Measurements from ENCODE around the gene SMCO1. TPM values are rescaled to one million over a fixed set of nuclear protein-coding genes. Genes with fewer than 3 reads are reported as not detected.
A peak's percentile ranks its signal among the peaks of the same experiment; 100 is the strongest.

Gene SMCO1
- polyA plus RNA-seq, 1 of the 3 experiments (the other 2 are of a cell fraction) = not detected

GRCh38 chr3:196489747-196490146, 25.4 kb downstream of the SMCO1 start (continued):
- TF ChIP-seq RCOR1 (IDR thresholded peaks at IDR 0.05; ENCODE audit: low read length) (no peak), JUND (IDR thresholded peaks at IDR 0.05) (no peak), MEF2A (IDR thresholded peaks at IDR 0.05; ENCODE audit: borderline replicate concordance, low read depth) (no peak)

GRCh38 chr3:196486263-196486662, 28.9 kb downstream of the SMCO1 start:
- CTCF ChIA-PET = interaction anchor here (0.9 to 1.0 kb wide), 3 partner anchors 9 to 46 kb away, joined by 3 to 5 read pairs (median 3); no protein-coding TSS in a partner anchor
- POLR2A ChIA-PET = no interaction called here
- WGBS (ENCODE audit: low lambda C conversion rate) = 91% methylated on average over 8 of the region's 8 CpGs

GRCh38 chr3:196477678-196478077, 37.5 kb downstream of the SMCO1 start:
- H3K36me3 ChIP-seq (replicated peaks in 1 of 2; ENCODE audit: control insufficient read depth in 1 of 2, insufficient read depth in 2 of 2, low read length in 1 of 2) = peaks cover 38 to 77% of the 10 kb centered on the region in 2 experiments
- no peaks in the 10 kb centered on the region for H3K9me2 ChIP-seq
- no peak overlapping the region for H3K9ac ChIP-seq
- no peaks in the 10 kb centered on the region for H3K9me3 ChIP-seq
- CTCF ChIA-PET = interaction anchor here (0.7 to 1.8 kb wide), 2 partner anchors 9 to 112 kb away, joined by 3 to 5 read pairs; no protein-coding TSS in a partner anchor
- no peak for DNase-seq
- H3K4me1 ChIP-seq (ENCODE audit: control insufficient read depth in 1 of 2, insufficient read depth in 2 of 2, low read depth in 1 of 2, low read length in 1 of 2) = no peaks in the 10 kb centered on the region
- H4K20me1 ChIP-seq (ENCODE audit: insufficient read depth) = no peaks in the 10 kb centered on the region
- no peak overlapping the region for H3K4me3 ChIP-seq (ENCODE audit: low read depth in 2 of 2, low read length in 1 of 2)
- POLR2A ChIA-PET = no interaction called here
- WGBS (ENCODE audit: low lambda C conversion rate) = 94% methylated on average over 4 of the region's 4 CpGs
- H3F3A ChIP-seq (replicated peaks; ENCODE audit: insufficient read depth) = peaks cover 3% of the 10 kb centered on the region
- H3K27ac ChIP-seq (ENCODE audit: low read depth in 2 of 2, low read length in 1 of 2) = no peak overlapping the region
- TF ChIP-seq, protein P1, sequence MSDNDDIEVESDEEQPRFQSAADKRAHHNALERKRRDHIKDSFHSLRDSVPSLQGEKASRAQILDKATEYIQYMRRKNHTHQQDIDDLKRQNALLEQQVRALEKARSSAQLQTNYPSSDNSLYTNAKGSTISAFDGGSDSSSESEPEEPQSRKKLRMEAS (IDR thresholded peaks at IDR 0.05; ENCODE audit: low read depth) = no peak
- TF ChIP-seq NFIC (IDR thresholded peaks at IDR 0.05; ENCODE audit: borderline replicate concordance) (no peak), REST (IDR thresholded peaks at IDR 0.05; ENCODE audit: low read depth, low read length) (no peak)
- no peak overlapping the region for H2AFZ ChIP-seq (ENCODE audit: low read depth)
- H3K79me2 ChIP-seq (ENCODE audit: insufficient read depth) = peaks cover 11% of the 10 kb centered on the region; the same call in 1 of the 2 replicates
- no peak overlapping the region for H3K4me2 ChIP-seq
- H3K27me3 ChIP-seq (ENCODE audit: insufficient read depth) = no peaks in the 10 kb centered on the region

More at GRCh38 chr3:196486263-196486662, 28.9 kb downstream of the SMCO1 start:
- H3K9me3 ChIP-seq = no peaks in the 10 kb centered on the region
- H2AFZ ChIP-seq (ENCODE audit: low read depth) = no peak overlapping the region
- DNase-seq = no peak
- no peaks in the 10 kb centered on the region for H3K9me2 ChIP-seq
- TF ChIP-seq RAD21 (IDR thresholded peaks at IDR 0.05; ENCODE audit: low read length) (peak; percentile 52), SMC3 (IDR thresholded peaks at IDR 0.05; ENCODE audit: low read depth, low read length) (peak; percentile 18; the same call in 1 of the 2 replicates), CTCF (IDR thresholded peaks at IDR 0.05) (peak; percentile 44), TEAD4 (IDR thresholded peaks at IDR 0.05; ENCODE audit: borderline replicate concordance, insufficient read depth) (no peak)
- no peaks in the 10 kb centered on the region for H3F3A ChIP-seq (replicated peaks; ENCODE audit: insufficient read depth)
- no peak overlapping the region for H3K27ac ChIP-seq (ENCODE audit: low read depth in 2 of 2, low read length in 1 of 2)
- H3K4me1 ChIP-seq (ENCODE audit: control insufficient read depth in 1 of 2, insufficient read depth in 2 of 2, low read depth in 1 of 2, low read length in 1 of 2) = no peaks in the 10 kb centered on the region
- H3K27me3 ChIP-seq (ENCODE audit: insufficient read depth) = no peaks in the 10 kb centered on the region
- peaks cover 68% of the 10 kb centered on the region for H3K79me2 ChIP-seq (ENCODE audit: insufficient read depth)
- H3K9ac ChIP-seq = no peak overlapping the region
- H4K20me1 ChIP-seq (ENCODE audit: insufficient read depth) = peaks cover 16% of the 10 kb centered on the region; the same call in 1 of the 2 replicates
- no peak overlapping the region for H3K4me3 ChIP-seq (ENCODE audit: low read depth in 2 of 2, low read length in 1 of 2)
- H3K4me2 ChIP-seq = no peak overlapping the region
- H3K36me3 ChIP-seq (replicated peaks in 1 of 2; ENCODE audit: control insufficient read depth in 1 of 2, insufficient read depth in 2 of 2, low read length in 1 of 2) = peaks cover 44 to 58% of the 10 kb centered on the region in 2 experiments

All from SK-N-SH (cell line).